ENCODE measurements around the gene OR5AN1.
"Not testable (repeated sequence)": the region's sequence is repeated elsewhere in the genome, so short reads cannot be mapped to it uniquely, and the experiment has no call there.

OR5AN1 gene, protein sequence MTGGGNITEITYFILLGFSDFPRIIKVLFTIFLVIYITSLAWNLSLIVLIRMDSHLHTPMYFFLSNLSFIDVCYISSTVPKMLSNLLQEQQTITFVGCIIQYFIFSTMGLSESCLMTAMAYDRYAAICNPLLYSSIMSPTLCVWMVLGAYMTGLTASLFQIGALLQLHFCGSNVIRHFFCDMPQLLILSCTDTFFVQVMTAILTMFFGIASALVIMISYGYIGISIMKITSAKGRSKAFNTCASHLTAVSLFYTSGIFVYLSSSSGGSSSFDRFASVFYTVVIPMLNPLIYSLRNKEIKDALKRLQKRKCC

DNA sequence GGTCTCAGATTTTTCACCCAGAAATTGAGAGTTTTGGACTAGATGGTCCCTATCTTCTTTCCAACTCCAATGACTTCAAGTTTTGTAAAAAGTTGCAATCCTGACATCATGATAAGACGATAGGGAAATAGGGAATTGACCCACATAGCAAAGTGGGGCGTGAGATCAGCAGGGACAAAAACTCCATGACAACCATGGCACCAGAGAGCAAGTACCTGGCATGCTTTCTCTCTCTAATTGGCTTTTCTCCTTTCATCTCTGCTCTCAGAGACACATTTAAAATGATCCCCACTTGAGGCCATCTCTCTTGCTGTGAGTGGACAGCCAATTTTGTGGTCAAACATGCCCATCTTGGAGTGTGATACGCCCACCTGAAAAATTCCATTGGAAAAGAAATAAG, at the start of gene OR5AN1:
OR5AN1 (plus strand) TSS at position 301 of the 400 bp plus-strand sequence. CDS start 5,564 bp downstream, outside the sequence.
- DNase-seq, result no peak

DNA sequence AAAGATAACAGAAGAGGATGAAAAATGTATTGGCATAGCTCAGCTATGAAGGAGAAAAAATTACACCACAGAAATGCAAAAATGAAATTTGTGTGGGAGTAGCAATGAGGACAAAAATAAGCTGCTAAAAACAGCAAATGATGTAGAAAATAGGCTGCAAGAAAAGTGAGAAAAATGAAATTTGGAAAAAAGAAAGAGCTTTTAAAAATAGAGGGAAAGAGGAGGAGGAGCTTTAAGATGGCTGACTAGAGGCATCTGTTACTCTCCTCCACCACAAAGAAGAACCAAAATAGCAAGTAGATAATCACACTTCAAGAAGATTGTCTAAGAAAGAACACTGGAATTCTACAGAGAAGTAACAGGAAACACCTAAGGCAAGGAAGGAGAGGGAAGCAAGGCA, 23.7 kb upstream of the OR5AN1 start:
- DNase-seq, result no peak

DNA sequence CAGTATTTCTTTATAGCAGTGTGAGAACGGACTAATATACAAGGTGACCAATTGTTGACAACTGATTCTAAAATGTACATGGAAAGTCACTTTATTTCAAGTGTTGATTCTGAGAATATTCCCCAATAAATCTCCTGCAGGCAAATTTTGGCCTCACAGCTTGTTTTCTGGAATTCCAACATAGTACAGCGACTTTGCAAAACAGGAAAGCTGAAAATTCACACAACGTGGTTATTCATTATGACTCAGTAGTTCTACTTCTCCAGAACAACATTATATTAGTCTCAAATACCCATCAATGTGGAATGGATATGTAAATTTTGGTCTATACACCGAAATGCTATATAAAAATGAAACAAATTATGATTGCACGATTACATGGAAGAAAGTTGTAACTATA, 22.5 kb upstream of the OR5AN1 start:
- no peak for DNase-seq

DNA sequence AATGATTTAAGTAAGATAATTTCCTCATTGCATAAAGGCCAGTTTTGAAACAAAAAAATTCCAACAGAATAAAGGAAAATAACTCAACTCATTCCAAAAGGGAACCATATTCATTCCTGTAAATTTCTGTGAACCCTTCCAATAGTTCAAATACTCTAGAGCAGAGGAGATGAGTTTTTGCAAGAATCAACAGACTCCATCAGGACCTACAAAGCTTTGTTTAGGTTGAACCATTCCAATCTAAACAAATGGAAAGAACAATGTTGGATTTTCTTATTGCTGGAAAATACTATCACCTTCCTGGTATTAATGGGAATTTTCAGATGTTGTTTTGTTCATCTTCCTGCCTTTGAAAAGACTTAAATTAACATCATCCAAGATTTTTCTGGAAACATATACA, 21.8 kb upstream of the OR5AN1 start:
- DNase-seq, result no peak

GRCh38 chr11:59349657-59350056, 9.0 kb upstream of the OR5AN1 start:
- DNase-seq, result not testable (repeated sequence)

- DNase-seq, result no peak
Observed at GRCh38 chr11:59355226-59355625, 3.5 kb upstream of the OR5AN1 start.

DNA sequence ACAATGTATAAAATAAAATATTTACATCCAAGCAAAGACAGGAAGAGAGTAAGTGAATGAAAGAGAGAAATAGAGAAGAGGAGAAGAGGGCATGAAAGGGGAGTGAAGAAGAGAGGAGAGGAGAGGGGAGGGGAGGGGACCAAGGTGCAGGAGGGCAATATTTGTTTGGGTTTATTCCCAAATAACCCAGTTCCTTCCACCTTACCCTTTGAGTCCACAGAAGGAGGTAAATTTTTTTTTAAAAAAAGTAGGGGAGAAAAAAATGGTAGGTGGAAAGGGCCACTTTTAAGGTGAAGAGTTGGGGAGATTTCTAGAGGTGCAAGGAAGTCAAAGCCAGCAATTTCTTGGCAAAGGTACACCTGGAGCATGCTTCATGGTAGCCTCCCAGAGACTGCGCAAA, 2.1 kb upstream of the OR5AN1 start:
- DNase-seq, result no peak

DNA sequence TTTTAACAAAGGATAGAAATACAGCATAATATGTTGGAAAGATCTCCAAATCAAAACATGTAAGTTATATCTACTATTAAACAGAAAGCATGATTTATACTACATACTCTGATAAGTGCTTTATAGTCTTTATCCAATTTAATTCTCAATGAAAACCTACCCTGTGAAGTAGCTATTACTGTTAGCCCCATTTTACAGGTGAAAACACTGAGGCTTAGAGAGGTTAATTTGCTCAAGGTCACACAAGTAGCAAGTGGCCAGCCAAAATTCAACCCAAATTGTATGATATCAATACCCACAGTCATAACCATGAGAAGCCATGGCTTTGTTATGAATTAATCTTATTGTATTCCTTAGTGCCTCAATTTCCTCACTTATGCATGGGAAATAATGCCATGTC, 675 bp upstream of the OR5AN1 start:
- DNase-seq, result no peak

DNA sequence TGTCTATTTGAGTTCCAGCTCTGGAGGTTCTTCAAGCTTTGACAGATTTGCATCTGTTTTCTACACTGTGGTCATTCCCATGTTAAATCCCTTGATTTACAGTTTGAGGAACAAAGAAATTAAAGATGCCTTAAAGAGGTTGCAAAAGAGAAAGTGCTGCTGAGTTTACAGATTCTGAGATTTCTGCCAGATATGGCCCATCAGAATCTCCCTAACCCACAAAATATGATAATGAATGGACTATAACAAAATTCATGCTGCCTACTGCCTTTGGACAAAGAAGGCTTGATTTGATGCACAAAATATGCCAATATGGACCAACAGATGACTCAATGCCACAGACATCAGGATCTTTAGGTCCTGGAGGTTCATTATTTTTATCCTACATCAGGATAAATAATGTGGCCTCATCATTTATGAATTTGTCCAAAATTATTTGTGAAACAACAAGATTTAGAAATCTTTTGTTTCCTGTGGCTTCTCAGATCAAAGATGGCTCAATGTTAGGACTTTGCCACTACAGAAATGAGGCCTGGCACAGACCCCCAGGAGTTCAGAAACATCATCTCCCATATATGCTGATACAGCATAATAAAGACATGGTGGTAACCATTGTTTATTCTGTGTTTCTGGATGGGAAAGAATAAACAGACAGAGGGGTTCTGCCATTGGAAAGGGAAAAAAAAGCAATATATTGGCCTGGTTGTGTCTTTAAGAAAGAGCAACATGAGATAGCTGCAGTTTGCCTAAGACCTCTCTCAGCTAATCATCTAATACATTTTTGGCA, 6.7 kb downstream of the OR5AN1 start:
- DNase-seq, result no peak

DNA sequence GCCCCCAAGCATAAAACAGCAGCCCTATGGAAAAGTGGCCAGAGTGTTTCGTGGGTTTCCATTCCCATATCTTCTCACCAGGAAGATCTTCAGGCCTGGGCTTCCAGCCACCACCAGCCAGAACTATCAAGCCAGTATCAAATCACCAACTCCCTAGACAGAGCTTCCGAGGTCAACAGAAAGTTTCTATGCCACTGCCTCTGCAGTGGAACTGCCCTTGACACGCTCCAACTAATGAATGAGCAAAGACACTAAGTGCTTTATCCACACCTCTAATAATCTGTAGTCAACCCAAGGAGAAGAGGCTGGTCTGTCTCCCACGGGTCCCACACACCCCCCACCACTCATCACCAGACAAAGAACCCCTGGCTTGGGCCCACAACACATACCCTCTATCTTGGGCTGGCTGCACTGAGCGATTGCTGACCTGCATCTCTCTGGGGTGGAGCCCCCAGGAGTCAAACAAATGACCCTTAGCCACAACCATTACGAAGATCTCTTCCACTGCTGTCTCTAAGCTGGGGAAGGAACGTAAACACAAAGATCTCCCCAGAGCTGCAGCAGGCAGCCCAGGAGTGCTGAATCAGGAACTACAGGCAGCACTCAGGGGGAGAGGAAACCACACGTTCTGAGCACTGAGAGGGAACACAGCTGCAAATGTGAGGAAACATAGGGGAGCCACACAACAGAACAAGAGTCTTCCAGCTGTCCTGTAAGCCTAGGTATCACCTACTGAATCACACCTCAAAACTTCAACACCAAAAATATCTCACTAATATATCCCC, 9.7 kb downstream of the OR5AN1 start:
- no peak for DNase-seq

- DNase-seq, result not testable (repeated sequence)
Observed at GRCh38 chr11:59372324-59372723, 13.6 kb downstream of the OR5AN1 start.

- no peak for DNase-seq
Observed at GRCh38 chr11:59380263-59381059, 21.8 kb downstream of the OR5AN1 start.

DNA sequence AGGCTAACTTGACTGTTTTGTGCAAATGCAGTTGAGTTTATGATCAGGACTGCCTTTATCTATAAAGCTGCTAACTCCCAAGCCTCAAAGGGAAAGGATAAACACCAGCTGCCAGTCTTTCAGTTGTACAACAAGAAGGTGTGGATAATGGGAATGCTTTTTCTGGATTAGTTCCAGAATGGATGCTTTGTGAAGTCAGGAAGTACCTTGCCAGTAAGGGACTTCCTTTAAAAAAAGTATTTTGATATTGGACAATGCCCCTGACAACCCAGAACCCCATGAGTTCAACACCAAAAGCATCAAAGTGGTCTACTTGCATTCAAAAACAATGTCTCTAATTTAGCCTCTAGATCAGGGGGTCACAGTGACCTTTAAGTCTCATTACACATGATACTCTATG, 35.5 kb downstream of the OR5AN1 start:
- no peak for DNase-seq

DNA sequence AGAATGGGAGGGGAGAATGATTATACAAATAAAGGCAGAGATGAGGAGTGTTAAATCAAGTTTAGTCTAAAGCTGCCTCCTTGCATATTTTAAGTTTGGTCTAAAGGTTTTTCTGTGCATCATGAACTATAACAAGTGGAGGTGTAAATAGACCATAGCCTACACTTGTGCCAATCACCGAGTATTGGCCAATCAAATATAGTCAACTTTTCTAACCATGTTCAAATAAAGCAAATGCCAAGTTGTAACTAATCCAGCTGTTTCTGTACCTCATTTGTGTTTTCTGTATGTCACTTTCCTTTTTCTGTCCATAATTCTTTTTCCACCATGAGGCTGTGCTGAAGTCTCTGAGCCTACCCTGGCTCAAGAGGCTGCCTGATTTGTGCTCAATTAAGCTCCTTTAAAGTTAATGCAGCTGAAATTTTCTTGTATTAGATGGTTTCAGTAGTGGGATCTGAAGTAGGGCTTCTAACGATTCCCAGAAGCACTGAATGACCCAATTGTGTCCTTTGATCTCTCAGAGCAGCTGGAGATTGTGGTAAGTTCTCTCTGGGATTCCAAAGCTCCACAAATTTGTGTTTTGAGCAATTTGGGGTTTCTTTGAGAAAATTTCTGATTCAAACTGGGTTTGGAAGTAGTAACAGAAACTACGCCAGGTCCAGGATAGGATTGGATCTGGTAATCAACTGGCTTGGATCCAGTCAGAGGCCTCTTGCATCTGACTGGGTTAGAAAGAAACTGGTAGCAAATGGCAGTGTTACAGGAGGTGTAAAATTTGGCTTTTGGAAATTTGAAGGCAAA, 42.0 kb downstream of the OR5AN1 start:
- no peak for DNase-seq

- no peak for DNase-seq
Observed at GRCh38 chr11:59401262-59401552, 42.5 kb downstream of the OR5AN1 start.

- DNase-seq, result no peak
Observed at GRCh38 chr11:59403546-59403945, 44.9 kb downstream of the OR5AN1 start.

DNA sequence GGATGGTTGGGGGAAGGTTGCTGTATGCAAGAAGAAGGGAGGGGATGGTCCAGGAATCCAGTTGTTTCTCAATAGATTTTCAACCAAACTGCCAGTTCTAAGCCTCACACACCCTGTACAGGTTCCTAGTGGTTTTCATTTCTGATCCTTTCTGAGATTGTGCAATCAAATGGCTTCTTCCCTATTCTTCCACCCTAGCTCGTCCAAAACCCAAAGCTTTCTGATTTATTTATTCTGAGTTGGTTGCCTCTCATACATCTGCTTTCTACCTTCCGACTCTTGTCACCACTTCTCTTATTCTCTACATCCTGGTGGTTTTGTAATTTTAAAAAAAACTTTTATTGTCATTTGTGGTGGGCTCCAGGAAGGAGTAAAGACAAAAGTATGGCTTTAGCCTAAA, 55.0 kb downstream of the OR5AN1 start:
- no peak for DNase-seq

DNA sequence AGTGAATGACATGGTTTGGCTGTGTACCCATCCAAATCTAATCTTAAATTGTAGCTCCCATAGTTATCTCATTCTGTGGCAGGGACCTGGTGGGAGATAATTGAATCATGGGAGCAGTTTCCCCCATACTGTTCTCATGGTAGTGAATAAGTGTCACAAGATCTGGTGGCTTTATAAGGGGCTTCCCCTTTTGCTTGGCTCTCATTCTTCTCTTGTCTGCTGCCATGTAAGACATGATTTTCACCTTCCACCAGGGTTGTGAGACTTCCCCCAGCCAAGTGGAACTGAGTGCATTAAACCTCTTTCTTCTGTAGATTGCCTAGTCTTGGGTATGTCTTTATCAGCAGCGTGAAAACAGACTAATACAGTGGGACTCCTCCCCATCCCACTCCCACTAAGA, 56.4 kb downstream of the OR5AN1 start:
- no peak for DNase-seq

- DNase-seq, result no peak
Observed at GRCh38 chr11:59416613-59417012, 57.9 kb downstream of the OR5AN1 start.

GRCh38 chr11:59417023-59417422, 58.3 kb downstream of the OR5AN1 start:
- DNase-seq, result no peak

DNA sequence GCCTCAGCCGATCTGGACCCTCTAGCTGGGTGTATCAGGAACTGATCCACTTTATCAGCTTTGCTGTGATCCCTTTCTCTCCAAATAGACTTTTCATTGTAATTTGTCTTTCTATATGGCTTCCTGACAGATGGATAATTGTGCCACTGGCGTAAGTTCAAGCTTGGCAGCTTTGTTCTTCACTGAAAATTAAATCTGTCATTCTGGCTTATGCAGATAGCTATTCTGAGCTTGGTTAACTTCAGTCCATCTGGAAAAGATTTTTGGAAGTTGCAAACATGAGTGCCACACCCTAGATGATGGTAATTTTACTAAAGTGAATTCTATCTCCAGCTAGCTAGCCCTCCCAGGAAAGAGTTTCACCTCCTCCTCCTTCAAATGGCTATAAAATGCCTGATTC, 59.5 kb downstream of the OR5AN1 start:
- DNase-seq, result no peak
